OCI-LY7 (cell line): Measurements from ENCODE around the gene NELL1. TPM values are rescaled to one million over a fixed set of nuclear protein-coding genes. Genes with fewer than 3 reads are reported as not detected.

ENCODE experiments used
- BruUV-seq: library from RNA; stranded (reverse); fragments of 400-500 nt; replicated peaks from 2 replicates; lab custom pipeline; 2021; lab: Mats Ljungman, UMichigan
- CTCF ChIA-PET: fragments of 300-600 bp; sonication (Branson Sonifier 250); formaldehyde crosslinking; loops from one replicate; lab custom pipeline; 2022; ENCODE audit warnings: antibody characterized with exemption; ENCODE audit not compliant: unreplicated experiment; lab: Charles Lee
- POLR2A ChIA-PET: fragments of 300-600 bp; sonication (Branson Sonifier 250); formaldehyde crosslinking; loops from one replicate; lab custom pipeline; 2022; ENCODE audit warnings: antibody characterized with exemption; lab: Charles Lee
- DNase-seq: peaks from one replicate; pipeline ENCODE4 v3.0.0-alpha.2; 2015; ENCODE audit warnings: low spot score
- H2AFZ ChIP-seq: fragments of 200-600 bp; sonication (generic), shearing (Covaris generic); 2 replicates; pipeline ENCODE4 v1.6.1; 2014; ENCODE audit warnings: mild to moderate bottlenecking, antibody characterized with exemption, low read length, moderate library complexity
- H3K27ac ChIP-seq: fragments of 200-600 bp; sonication (generic); 2 replicates; pipeline ENCODE4 v1.5.1; 2014; ENCODE audit warnings: mixed run types, low read depth, mild to moderate bottlenecking, moderate library complexity, low read length, inconsistent platforms; ENCODE audit not compliant: poor library complexity, severe bottlenecking
- H3K36me3 ChIP-seq: fragments of 200-600 bp; sonication (generic); 2 replicates; pipeline ENCODE4 v1.6.1; 2014; ENCODE audit warnings: mild to moderate bottlenecking, antibody characterized with exemption, low read length, moderate library complexity, mixed read lengths; ENCODE audit not compliant: insufficient read depth
- H3K4me1 ChIP-seq: fragments of 200-600 bp; sonication (generic); 2 replicates; pipeline ENCODE4 v1.5.1; 2014; ENCODE audit warnings: mild to moderate bottlenecking, low read length; ENCODE audit not compliant: insufficient read depth, poor library complexity, severe bottlenecking
- H3K4me2 ChIP-seq: fragments of 200-600 bp; sonication (generic); 2 replicates; pipeline ENCODE4 v1.6.1; 2014; ENCODE audit warnings: mild to moderate bottlenecking, low read length
- H3K4me3 ChIP-seq: fragments of 200-600 bp; sonication (generic); 2 replicates; pipeline ENCODE4 v1.5.1; 2014; ENCODE audit warnings: mild to moderate bottlenecking, low read depth, low read length; ENCODE audit not compliant: poor library complexity, severe bottlenecking
- H3K79me2 ChIP-seq: fragments of 200-600 bp; sonication (generic); 2 replicates; pipeline ENCODE4 v1.6.1; 2016; ENCODE audit warnings: low read depth, mild to moderate bottlenecking, low read length, moderate library complexity, mixed read lengths; ENCODE audit not compliant: insufficient read depth
- H3K9me2 ChIP-seq: fragments of 200-600 bp; sonication (generic); 2 replicates; pipeline ENCODE4 v1.6.1; 2016; ENCODE audit warnings: mild to moderate bottlenecking, low read length, mixed read lengths; ENCODE audit not compliant: insufficient read depth
- H3K9me3 ChIP-seq: fragments of 200-600 bp; sonication (generic); 2 replicates; pipeline ENCODE4 v1.6.1; 2014; ENCODE audit warnings: mild to moderate bottlenecking, mixed run types, low read length, mixed read lengths
- H4K20me1 ChIP-seq: fragments of 200-600 bp; sonication (generic); 2 replicates; pipeline ENCODE4 v1.6.1; 2014; ENCODE audit warnings: mild to moderate bottlenecking, antibody characterized with exemption, low read length, moderate library complexity, mixed read lengths; ENCODE audit not compliant: insufficient read depth
- CTCF ChIP-seq: fragments of 200-600 bp; sonication (generic); conservative IDR thresholded peaks from 2 replicates; pipeline ENCODE4 v1.5.1; 2014; ENCODE audit warnings: mild to moderate bottlenecking, antibody characterized with exemption, low read length, moderate library complexity, mixed read lengths
- EZH2phosphoT487 ChIP-seq: fragments of 200-600 bp; sonication (generic); IDR thresholded peaks from 2 replicates; pipeline ENCODE4 v1.6.1; 2018; ENCODE audit warnings: low read depth, borderline replicate concordance, mild to moderate bottlenecking, mixed run types, antibody characterized with exemption, low read length, moderate library complexity, mixed read lengths
- intact Hi-C: fragments of 100-400 bp; cut with micrococcal nuclease; formaldehyde crosslinking; loops from one replicate; pipeline ENCODE4 v1.10.0; 2022; ENCODE audit not compliant: unreplicated experiment
- total RNA-seq, 2 experiments: library from RNA; depleted of rRNA in 1 of 2; stranded (reverse); fragments of >200 nt in 1 of 2; shearing (Covaris generic) in 1 of 2; gene quantifications; 2 replicates each; pipeline ENCODE4 v1.2.3, GENCODE V29; 2014 to 2022

The NELL1 gene
- total RNA-seq, 2 experiments from 2014 or later, result not detected

GRCh38 chr11:20715464-20715863 is 46.1 kb downstream of the NELL1 start:
- CTCF ChIA-PET, result no interaction called here
- Histone ChIP-seq H4K20me1 (no peaks in the 10 kb centered on the region), H3K9me3 (no peaks in the 10 kb centered on the region), H3K4me1 (no peaks in the 10 kb centered on the region), H3K27ac (no peak overlapping the region), H2AFZ (no peak overlapping the region), H3K79me2 (no peaks in the 10 kb centered on the region), H3K4me3 (no peak overlapping the region), H3K9me2 (no peaks in the 10 kb centered on the region), H3K36me3 (no peaks in the 10 kb centered on the region), H3K4me2 (no peak overlapping the region)
- DNase-seq, result no peak
- POLR2A ChIA-PET, result interaction anchor here (0.9 kb wide), 1 partner anchor 18 kb away, joined by 3 read pairs; no protein-coding TSS in a partner anchor
- intact Hi-C loops, result no loop called here
- BruUV-seq, result no TSS peak
- TF ChIP-seq CTCF, result no peak
- TF ChIP-seq EZH2phosphoT487, result no peak

- Histone ChIP-seq H4K20me1 (no peaks in the 10 kb centered on the region), H3K4me1 (no peaks in the 10 kb centered on the region), H3K4me2 (no peak overlapping the region), H3K9me3 (no peaks in the 10 kb centered on the region), H2AFZ (no peak overlapping the region), H3K36me3 (no peaks in the 10 kb centered on the region), H3K4me3 (no peak overlapping the region), H3K9me2 (no peaks in the 10 kb centered on the region), H3K79me2 (no peaks in the 10 kb centered on the region), H3K27ac (no peak overlapping the region)
- intact Hi-C loops, result no loop called here
- DNase-seq, result no peak
- ChIA-PET CTCF (no interaction called here), POLR2A (interaction anchor here (0.9 kb wide), 1 partner anchor 17 kb away, joined by 3 read pairs; no protein-coding TSS in a partner anchor)
- no peak for TF ChIP-seq EZH2phosphoT487
- no peak for TF ChIP-seq CTCF
- BruUV-seq, result no TSS peak
Observed at GRCh38 chr11:20715931-20716330, 46.5 kb downstream of the NELL1 start.

GRCh38 chr11:20719821-20720220 is 50.4 kb downstream of the NELL1 start:
- no peaks in the 10 kb centered on the region for H4K20me1 ChIP-seq
- H3K79me2 ChIP-seq, result no peaks in the 10 kb centered on the region
- no TSS peak for BruUV-seq
- ChIA-PET CTCF (no interaction called here), POLR2A (interaction anchor here (0.7 kb wide), 2 partner anchors 368 to 701 kb away, joined by 3 to 4 read pairs; no protein-coding TSS in a partner anchor)
- H2AFZ ChIP-seq, result no peak overlapping the region
- TF ChIP-seq EZH2phosphoT487, result no peak
- no peak for TF ChIP-seq CTCF
- no peak overlapping the region for H3K4me2 ChIP-seq
- H3K27ac ChIP-seq, result no peak overlapping the region
- no peak for DNase-seq
- no peaks in the 10 kb centered on the region for H3K4me1 ChIP-seq
- H3K9me3 ChIP-seq, result no peaks in the 10 kb centered on the region
- no peaks in the 10 kb centered on the region for H3K9me2 ChIP-seq
- no peaks in the 10 kb centered on the region for H3K36me3 ChIP-seq
- intact Hi-C loops, result no loop called here
- H3K4me3 ChIP-seq, result no peak overlapping the region
